ENCODE results near the gene SLC26A9.
"Not testable (repeated sequence)": the region's sequence is repeated elsewhere in the genome, so short reads cannot be mapped to it uniquely, and the experiment has no call there.

SLC26A9 gene

GRCh38 chr1:205879974-205880373 is 63.3 kb downstream of the SLC26A9 start:
- no peak for TF ChIP-seq CTCF (conservative IDR thresholded peaks at IDR 0.05; ENCODE audit: low read depth, low read length)
- H3K4me3 ChIP-seq (ENCODE audit: low read depth, low read length): no peak overlapping the region
- no peak for DNase-seq (ENCODE audit: low read depth)

DNA sequence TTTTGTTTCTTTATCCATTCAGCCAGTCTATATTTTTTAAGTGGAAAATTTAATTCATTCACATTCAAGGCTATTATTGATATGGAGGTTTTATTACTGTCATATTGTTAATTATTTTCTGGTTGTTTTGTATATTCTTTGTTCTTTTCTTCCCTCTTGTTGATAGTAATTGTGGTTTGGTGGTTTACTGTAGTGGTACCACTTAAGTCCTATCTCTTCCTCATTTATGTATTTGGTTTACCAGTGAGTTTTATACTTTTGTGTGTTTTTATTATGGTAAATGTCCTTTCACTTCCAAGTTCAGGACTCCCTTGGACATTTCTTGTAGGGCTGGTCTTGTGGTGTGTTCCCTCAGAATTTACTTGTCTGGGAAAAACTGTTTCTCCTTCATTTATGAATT is 65.2 kb downstream of the SLC26A9 start:
- no peak for TF ChIP-seq CTCF (conservative IDR thresholded peaks at IDR 0.05; ENCODE audit: low read depth, low read length)
- no peak overlapping the region for H3K4me3 ChIP-seq (ENCODE audit: low read depth, low read length)
- no peak for DNase-seq (ENCODE audit: low read depth)

DNA sequence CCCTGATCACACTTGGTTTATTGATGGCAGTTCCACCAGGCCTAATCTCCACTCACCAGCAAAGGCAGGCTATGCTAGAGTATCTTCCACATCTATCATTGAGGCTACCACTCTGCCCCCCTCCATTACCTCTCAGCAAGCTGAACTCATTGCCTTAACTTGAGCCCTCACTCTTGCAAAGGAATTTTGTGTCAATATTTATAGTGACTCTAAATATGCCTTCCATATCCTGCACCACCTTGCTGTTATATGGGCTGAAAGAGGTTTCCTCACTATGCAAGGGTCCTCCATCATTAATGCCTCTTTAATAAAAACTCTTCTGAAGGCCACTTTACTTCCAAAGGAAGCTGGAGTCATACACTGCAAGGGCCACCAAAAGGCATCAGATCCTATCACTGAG is 70.1 kb downstream of the SLC26A9 start:
- not testable (repeated sequence) for DNase-seq (ENCODE audit: low read depth); H3K4me3 ChIP-seq (ENCODE audit: low read depth, low read length)

DNA sequence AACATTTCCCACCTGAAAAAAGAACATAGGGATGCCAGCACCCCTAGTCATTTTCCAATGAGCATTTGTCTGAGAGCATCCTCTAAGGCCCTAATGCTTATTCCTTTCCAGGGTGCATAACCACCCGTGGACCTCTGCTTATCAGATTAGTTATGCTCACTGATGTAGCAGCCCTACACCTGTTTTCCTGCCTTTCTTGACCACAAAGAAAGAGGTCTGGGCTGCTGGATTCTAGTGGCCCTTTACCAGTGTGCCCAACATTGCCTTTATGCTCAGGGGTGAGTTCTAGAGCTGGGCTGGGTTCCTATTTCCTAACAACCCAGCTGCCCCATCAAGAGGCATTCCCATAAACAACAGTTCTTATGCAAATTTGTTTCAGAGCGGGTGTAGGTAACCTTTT is 73.0 kb downstream of the SLC26A9 start:
- no peak for DNase-seq (ENCODE audit: low read depth)
- no peak for TF ChIP-seq CTCF (conservative IDR thresholded peaks at IDR 0.05; ENCODE audit: low read depth, low read length)
- no peak overlapping the region for H3K4me3 ChIP-seq (ENCODE audit: low read depth, low read length)
